Endothelial cell of umbilical vein (primary cell): ENCODE data around the gene COPZ2.

Experiments used
- CTCF ChIP-seq, 2 donors: IDR thresholded peaks; 1 replicate in 1 of 2; 2 replicates in 1 of 2; pipeline ENCODE4 v1.5.1; 2011; ENCODE audit warnings: low read length in 2 of 2, mild to moderate bottlenecking in 2 of 2, moderate library complexity in 2 of 2, control low read depth in 1 of 2, inconsistent platforms in 1 of 2, low read depth in 1 of 2; ENCODE audit not compliant: insufficient read depth in 1 of 2; ENCODE audit errors: extremely low read depth in 1 of 2
- EZH2 ChIP-seq: IDR thresholded peaks from 2 replicates; pipeline ENCODE4 v1.6.1; 2012; ENCODE audit warnings: borderline replicate concordance, low read depth, mild to moderate bottlenecking, moderate library complexity, low read length, inconsistent platforms; ENCODE audit not compliant: severe bottlenecking
- FOS ChIP-seq: IDR thresholded peaks from 2 replicates; pipeline ENCODE4 v1.6.1; 2011; ENCODE audit warnings: mild to moderate bottlenecking, low read length, moderate library complexity, borderline replicate concordance; ENCODE audit not compliant: insufficient read depth
- JUN ChIP-seq: IDR thresholded peaks from 2 replicates; pipeline ENCODE4 v1.6.1; 2011; ENCODE audit warnings: borderline replicate concordance, low read depth; ENCODE audit not compliant: insufficient read length, insufficient read depth
- MAX ChIP-seq: IDR thresholded peaks from 2 replicates; pipeline ENCODE4 v1.6.1; 2011; ENCODE audit not compliant: insufficient read depth, insufficient read length
- MYC ChIP-seq: IDR thresholded peaks from one replicate; pipeline ENCODE4 v1.6.1; 2011; ENCODE audit warnings: mild to moderate bottlenecking, low read depth, low read length
- POLR2A ChIP-seq: IDR thresholded peaks from 2 replicates; pipeline ENCODE4 v1.6.1; 2012; ENCODE audit warnings: low read depth, mild to moderate bottlenecking, control low read depth, low read length
- POLR2AphosphoS5 ChIP-seq: IDR thresholded peaks from 2 replicates; pipeline ENCODE4 v1.6.1; 2012; ENCODE audit warnings: low read depth, mild to moderate bottlenecking, control low read depth, low read length, moderate library complexity; ENCODE audit not compliant: insufficient read depth

DNA sequence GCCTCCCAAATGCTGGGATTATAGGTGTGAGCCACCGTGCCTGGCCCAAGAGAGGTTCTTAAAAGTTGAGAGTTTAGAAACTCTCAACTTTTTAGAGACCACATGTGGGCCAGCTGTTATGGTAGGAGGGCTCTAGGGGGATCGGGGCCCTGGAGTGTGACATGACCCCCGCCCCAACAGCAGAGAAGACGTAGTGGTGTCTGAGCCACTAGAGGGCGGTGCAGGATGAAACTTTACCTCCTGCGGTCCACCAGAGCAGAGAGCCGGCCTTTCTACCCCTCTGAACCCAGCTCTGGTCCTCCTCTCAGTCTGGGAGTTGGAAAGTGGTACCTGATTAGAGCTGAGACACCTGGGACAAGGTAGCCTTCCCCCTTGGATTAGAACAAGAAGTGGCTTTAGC is 59.3 kb downstream of the COPZ2 start:
- peak; percentile 75 to 83 for TF ChIP-seq CTCF (IDR thresholded peaks at IDR 0.05; ENCODE audit: extremely low read depth in 1 of 2, insufficient read depth in 1 of 2, low read depth in 1 of 2, low read length in 2 of 2)
- no peak for TF ChIP-seq EZH2
- TF ChIP-seq POLR2AphosphoS5, result no peak
- TF ChIP-seq MYC, result no peak
- TF ChIP-seq POLR2A, result no peak
- TF ChIP-seq JUN, result no peak
- TF ChIP-seq MAX, result no peak
- TF ChIP-seq FOS, result no peak
